ENCODE data around the gene DPYSL3.
"Not testable (repeated sequence)": the region's sequence is repeated elsewhere in the genome, so short reads cannot be mapped to it uniquely, and the experiment has no call there.

DPYSL3 gene

DNA sequence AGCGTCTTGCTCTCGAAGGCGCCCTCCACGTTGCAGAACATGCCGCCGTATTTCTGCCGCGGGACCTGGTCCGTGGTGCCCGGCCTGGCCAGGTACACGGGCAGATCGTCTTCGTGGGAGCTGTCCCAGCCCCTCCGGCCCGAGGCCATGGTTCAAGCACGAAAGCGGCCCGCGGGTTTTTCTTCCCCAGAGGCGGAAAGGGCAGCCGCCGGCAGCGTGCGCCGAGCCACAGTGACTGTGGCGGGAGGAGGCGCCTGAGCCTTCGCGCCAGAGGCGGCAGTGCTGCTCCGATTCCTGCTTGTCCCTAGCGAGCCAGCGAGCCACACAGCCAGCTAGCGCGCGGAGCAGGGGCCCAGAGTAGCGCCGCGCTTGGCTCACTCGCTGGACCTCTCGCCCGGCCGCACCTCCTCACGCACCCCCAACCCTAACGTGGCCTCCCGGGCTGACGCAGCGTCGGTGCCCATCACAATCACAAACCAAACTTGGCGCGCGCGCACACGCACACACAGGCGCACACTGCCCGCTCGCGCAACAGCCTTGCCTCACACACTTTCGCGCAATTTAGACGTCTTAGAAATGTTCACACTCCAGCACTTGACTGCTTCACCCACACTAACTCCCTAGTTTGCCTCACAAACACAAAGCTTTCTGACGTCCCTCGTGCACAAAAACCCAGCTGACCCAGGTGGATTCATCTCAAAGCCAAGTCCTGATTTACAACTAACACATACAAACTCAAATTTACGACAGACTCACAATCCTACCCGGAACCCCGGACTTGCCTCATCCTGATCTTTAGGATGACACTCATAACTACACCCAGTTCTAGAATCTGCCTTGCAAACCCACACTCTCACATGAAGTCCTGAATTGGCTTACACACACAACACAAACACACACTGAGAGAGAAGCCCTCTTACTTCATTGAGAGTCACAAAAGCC lies at the start of gene DPYSL3:
TSS of gene DPYSL3 (minus strand) at position 359 of the 942 bp plus-strand sequence. CDS start at position 149, 210 bp downstream.
- DNase-seq (ENCODE audit: low read depth in 2 of 3, low spot score in 1 of 3) = no peak

DNA sequence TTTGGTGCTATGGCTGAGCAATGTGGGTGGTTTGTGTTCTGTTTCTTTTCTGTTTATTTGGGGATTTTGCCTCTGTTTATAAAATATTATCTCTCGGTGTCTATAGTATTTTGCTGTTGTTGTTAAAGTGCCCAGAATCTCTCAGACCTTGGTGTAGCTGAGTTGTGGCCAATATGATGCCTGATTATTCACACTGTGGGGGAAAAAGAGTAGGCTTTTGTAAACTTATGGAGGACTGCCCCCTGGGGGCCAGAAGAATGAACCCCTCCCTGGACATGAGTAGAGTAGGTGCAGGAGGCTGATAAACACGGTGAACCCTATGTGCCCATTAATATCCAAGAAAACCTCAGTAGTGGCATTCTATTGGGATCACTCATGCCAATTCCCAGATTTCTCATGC lies 49.0 kb upstream of the DPYSL3 start:
- DNase-seq (ENCODE audit: low read depth in 2 of 3, low spot score in 1 of 3) = no peak

DNA sequence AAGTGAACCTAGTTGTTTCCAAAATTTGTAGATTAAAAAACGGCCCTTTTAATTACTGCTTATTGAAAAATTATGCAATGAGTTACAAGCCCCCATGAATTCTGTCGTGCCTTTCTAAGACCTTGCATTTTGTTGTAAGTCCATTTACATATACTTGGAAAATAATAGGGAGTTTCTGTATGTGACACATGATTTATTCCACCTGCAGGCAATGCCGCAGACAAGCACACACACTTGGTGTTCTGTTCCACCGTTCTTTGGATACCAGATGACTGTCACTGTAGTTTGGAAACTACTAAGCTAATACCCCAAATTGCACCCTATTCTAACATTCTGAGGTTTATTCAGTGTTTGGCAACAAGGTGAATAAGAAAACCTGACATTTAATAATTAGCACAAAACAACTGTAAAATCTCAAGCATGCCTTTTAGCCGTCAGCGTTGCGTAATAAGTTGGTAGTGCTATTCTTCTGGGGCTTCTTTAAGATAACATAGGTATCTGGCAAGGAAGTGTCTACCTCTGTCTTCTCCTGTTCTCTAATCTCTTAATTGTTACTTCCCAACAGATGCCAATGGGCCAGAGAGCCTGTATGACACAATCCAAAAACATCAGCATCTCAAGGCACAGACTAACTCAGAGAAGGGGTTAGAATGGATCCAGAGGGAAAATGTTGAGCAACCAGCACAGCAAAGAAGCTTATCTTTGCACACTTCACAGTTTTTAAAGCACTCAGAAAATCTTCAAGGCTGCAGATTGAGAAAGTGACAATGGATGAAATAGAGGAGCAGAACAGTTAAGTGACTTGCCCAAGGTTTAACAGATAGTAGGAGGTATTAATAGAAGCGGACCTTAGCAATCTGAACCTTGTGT lies 48.2 kb upstream of the DPYSL3 start:
- no peak for DNase-seq (ENCODE audit: low read depth in 2 of 3, low spot score in 1 of 3)

DNA sequence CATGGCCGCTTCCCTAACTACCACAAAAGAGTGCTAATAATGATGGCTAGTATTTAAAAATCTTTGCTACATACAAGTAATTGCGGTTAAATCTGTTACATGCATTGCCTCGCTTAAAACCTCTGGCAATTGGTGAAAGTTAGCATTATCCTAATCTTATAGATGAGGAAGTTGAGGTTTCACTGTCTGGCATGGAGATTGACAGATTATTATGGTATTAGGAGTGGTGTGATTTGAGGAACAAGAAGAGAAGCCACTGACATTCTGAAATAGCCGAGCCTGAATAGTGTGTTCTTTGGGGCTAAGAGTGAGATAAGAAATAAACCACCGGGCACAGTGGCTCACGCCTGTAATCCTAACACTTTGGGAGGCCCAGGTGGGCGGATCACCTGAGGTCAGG lies 45.3 kb upstream of the DPYSL3 start:
- no peak for DNase-seq (ENCODE audit: low read depth in 2 of 3, low spot score in 1 of 3)

DNA sequence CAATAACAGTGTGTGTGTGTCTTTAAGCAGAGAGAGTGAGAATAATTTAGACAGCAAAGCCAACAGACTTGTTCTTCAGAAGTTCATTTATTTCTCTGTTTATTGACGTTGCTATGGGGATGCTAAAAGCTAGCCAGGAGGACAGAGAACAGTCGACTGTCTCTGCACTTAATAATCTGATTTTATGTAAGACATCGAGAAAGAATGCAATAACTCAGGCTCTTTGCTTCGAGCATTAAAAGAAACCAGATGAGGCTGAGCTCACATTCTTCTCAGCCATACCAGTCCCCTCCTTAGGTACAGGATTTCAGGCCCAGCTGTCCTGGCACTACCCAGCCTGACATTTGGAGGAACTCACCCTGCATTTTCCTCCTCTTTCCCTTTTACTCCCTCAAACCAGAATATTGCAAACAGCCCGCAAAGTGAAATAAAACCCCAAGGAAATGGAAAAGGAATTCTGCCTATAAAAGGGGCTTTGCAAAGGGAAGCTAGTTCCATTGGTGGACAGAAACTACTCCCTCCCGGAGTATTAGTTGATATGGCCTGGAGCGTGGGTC lies 44.5 kb upstream of the DPYSL3 start:
- no peak for DNase-seq (ENCODE audit: low read depth in 2 of 3, low spot score in 1 of 3)

DNA sequence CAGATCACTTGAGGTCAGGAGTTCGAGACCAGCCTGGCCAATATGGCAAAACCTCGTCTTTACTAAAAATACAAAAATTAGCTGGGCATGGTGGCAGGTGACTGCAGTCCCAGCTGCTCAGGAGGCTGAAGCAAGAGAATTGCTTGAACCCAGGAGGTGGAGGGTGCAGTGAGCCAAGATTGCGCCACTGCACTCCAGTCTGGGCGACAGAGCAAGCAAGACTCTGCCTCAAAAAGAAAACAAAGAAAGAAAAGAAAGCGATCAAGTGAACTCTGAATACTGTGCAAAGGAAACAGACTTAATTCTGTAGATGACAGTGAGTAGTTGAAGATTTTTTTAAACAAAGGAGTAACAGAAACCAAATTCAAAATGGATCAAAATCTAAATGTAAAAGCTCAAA lies 43.9 kb upstream of the DPYSL3 start:
- DNase-seq (ENCODE audit: low read depth in 2 of 3, low spot score in 1 of 3) = not testable (repeated sequence)

DNA sequence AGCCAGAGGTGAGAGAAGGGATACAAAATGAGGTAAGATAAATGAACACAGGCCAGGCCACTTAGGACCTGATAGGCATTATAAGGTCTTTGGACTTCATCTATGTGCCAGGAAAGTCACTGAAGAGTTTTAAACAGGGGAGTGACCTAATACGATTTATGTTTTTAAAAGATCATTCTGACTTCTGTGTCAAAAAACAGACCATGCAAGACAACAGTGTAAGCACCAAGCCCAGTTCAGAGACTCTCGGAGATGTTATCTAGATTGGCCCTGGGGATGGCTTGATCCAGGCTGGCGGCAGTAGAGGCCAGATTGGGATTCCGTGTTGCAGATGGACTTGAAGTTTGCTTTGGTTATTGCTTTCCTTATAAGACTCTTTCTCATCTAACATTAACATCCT lies 43.0 kb upstream of the DPYSL3 start:
- DNase-seq (ENCODE audit: low read depth in 2 of 3, low spot score in 1 of 3) = no peak

DNA sequence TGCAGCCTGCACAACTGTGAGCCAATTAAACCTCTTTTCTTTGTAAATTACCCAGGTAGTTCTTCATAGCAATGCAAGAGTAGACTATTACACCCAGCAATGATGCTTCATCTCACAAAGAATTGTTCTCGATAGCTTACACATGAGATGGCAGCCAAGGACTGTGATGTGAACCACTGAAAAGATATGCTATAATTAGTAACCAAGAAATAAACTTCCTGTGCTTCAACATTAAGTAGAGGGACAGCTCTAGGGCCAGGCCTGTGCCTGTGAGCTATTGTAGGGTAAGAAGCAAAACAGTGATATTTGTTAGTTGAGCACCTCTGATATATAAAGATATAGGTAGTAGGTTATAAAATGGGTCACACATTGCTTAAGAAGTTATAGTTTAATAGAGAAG lies 41.8 kb upstream of the DPYSL3 start:
- no peak for DNase-seq (ENCODE audit: low read depth in 2 of 3, low spot score in 1 of 3)

DNA sequence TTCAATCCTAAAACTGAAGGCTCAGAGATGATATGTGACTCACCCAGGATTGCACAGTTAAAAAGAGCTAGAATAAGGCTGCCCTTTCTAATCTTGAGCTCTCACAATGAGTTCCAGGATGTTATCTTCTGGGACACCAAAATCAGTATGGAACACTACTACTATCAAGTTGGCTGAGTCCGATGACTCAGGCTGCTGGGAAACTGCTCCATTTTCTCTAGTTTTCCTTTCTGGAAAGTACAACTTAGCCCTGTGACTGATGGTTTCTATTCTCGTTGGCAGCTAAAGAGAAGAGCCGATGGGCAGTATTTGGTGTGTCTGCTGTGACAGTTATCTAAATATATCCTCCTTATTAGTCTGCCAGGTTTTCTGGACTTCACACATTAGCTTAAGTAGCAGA lies 37.9 kb upstream of the DPYSL3 start:
- DNase-seq (ENCODE audit: low read depth in 2 of 3, low spot score in 1 of 3) = no peak

DNA sequence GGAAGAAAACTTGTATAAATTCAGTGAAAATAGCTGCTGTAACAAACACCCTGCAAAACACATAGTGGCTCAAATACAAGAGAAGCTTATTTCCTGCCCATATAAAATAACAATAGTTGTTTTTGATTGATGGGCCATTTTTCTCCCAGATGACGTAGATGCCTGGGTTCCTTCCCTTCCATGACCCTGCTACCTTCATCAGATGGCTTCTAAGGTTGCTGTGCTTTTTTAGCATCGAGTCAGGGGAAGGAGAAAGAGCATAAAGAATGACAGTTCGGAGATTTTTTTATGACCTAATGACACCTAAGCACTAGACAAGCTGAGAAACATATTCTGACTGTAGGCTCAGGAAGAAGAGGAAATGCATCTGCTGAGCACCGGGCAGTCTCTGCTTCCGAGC lies 34.7 kb upstream of the DPYSL3 start:
- no peak for DNase-seq (ENCODE audit: low read depth in 2 of 3, low spot score in 1 of 3)

DNA sequence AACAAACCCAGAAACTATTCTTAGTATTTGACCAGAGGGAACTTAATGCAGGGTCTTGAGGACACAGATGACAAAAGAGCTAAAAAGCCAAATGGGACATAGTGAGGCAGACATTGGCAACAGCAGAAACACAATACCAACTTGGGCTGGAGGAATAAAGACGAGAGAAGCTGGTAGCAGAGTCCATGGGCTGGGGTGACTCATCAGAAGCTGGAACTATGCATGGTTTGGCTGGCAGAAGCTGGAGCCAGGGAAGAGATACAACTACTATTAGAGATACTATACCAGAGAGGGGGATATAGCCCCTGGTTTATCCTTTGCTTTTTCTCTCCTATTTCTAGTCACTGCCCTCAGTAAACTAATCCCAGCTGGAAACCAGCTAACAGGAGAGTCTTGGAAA lies 29.2 kb upstream of the DPYSL3 start:
- DNase-seq (ENCODE audit: low read depth in 2 of 3, low spot score in 1 of 3) = no peak

DNA sequence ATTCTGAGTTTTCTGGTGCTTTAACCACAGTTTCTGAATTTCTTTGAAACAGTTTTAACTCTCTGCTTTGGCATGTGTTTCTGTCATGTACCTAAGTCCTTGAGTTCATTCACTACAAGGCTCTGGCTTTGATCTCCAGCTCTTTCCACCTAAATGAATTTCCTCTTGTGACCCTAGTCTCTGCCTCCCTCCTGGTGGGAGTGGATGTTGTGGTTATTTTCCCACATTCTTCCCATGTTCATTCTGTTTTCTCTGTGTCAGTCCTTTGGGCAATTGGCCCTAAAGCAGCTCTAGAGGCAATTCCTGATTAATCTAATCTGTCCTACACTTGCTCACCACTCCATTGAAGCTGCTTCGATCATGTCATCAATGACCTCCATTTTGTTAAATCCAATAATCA lies 28.4 kb upstream of the DPYSL3 start:
- no peak for DNase-seq (ENCODE audit: low read depth in 2 of 3, low spot score in 1 of 3)

DNA sequence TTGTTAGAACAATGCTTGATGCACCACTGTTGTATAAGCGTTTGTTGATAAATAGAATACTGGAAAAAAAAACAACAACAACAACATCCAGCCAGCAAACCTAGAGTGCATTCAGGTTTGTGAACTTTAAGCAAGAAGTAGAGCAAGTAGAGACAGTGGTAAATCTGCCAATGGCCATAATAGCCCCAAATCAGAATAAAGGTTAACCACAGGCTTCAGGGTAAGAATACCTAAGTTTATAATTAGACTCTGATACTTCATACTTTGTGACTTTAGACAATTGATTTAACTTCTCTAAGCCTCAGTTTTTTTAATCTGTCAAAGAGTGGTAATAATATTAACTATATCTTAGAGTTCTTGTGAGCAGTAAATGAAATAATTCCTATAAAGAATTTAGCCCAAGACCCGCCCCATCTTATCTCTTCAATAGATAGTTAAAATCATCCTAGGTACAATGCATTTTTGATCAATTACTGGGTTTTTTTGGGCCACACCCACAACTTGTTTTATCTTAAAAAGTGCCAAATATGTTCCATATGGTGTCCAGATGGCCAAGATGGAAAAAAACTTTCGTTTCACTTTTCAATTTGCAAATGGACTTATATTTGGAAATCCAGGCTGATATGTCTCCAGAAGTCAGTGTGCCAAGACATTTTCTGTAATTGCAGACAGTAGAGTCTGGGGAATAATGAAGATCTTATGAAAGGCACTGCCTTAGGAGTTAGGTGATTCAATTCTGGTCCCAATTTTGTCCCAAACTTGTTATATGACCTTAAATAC lies 24.5 kb upstream of the DPYSL3 start:
- no peak for DNase-seq (ENCODE audit: low read depth in 2 of 3, low spot score in 1 of 3)

DNA sequence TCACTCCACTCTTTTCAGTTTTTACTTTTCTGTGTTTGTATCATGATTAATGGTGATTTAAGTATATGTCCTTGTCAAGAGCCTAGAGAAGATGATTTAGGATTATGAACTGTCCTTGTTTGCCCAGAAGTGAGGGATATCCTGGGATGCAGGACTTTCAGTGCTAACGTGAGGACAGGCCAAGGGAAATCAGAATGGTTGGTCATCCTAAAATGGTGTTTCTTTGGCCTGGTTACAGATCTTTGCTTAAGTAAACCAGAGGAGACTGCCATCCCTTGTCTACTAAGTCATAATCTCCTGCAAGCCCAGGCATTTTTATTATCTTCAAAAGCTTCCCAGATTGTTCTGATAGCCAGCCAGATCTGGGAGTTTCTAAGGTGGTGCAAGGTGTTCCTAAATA lies 22.3 kb upstream of the DPYSL3 start:
- DNase-seq (ENCODE audit: low read depth in 2 of 3, low spot score in 1 of 3) = no peak

DNA sequence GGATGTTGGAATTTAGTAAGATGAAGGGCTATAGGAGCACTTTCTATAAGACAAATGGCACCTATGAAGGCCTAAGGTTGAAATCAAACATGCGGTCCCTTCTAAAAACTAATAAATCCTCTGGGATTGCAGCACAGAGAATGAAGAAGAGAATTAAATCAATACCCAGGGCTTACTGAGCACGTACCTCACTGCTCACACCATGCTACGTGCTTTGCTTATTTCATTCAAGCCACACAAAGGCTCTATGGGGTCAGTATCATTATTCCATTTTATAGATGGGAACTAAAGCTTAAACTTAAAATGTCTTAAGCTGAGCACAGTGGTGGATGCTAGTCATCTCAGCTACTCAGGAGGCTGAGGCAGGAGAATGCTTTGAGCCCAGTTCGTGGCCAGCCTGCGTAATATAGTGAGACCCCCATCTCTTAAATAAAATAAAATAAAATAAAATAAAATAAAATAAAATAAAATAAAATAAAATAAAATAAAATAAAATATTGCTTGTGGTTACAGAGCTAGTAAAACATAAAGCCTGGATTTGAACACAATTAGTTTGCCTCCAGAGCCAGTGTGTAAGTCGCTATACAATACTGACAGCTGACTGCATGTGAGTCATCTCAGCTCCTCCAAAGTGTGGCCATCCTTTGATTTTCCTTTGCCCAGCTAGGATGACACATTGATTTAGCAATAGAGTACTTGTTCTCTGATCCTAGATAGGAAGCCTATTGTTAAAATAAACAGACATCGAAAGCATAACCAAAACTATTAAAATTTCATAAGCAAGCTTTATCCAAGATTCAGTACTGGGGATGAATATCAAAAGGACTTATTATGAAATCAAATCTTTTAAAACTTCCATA lies 20.9 kb upstream of the DPYSL3 start:
- no peak for DNase-seq (ENCODE audit: low read depth in 2 of 3, low spot score in 1 of 3)

DNA sequence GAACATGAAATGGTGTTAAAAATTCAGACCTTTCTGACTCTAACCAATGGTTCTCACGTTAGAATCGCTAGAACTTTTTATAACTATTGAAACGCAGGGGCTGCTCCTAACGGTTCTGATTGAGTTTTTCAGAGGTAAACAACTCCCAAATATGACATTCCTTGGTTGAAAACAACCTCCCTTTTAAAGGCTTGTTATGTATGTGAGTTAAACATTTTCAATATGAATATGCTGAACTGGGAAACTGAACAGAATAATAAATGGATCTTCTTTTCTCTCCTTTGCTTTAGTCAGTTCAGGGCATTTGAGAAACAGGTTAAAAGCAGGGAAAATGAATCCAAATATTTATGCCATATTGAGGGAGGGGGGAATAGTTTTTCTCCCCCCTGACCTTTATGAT lies 13.2 kb upstream of the DPYSL3 start:
- DNase-seq (ENCODE audit: low read depth in 2 of 3, low spot score in 1 of 3) = no peak

DNA sequence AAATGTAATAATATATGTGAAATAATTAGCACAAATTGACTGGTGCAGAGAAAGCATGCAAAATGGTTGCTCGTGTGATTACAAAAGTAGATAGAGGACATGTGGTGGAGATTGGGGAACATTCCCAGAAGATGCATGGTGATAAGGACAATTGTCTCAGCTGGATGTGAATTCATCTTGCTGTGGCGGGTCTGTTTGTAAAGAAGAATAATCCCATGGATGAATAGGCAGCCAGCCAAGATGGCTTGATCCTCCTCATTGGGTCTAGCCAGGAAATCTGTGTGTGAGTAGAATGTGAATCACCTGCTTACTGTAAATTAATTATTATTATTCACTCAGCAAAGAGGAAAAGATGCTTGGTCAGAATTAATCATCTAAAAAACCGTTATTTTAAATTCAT lies 12.6 kb upstream of the DPYSL3 start:
- no peak for DNase-seq (ENCODE audit: low read depth in 2 of 3, low spot score in 1 of 3)

DNA sequence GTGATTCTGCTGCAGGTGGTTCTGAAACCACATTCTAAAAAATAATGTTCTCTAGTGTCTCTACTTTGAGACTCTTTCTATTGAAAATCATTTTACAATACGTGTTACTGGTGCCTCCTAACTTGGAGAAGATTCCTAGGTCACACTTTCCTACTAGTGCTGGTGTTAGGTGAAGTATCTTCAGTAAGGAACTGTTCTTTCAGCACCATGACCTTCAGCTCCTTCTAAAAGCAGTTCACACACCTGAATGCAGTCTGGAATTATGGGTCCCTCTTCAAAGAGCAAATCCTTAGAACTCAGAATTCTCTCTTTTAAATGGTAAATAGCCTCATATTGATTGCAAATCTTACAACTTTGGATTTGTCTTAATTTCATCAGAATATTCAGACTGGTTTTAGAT lies 10.6 kb upstream of the DPYSL3 start:
- DNase-seq (ENCODE audit: low read depth in 2 of 3, low spot score in 1 of 3) = no peak

DNA sequence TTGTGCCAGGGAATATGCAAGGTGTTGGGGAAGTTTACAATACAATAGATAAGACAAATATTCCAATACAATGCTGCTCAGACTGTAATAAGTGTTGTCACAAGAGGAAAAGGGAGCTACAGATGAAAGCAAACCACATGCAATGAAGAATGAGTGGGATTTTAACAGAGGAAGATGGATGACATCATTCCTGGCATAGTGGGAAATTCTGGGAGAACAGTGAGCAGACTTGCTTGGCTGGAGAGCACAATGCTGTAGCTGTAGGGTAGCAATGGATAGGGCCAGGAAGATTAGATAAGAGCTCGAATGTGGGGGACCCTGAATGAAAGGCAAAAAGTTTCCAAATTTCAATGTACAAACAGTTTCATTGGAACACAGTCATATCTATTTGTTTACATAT lies 9.5 kb upstream of the DPYSL3 start:
- no peak for DNase-seq (ENCODE audit: low read depth in 2 of 3, low spot score in 1 of 3)

DNA sequence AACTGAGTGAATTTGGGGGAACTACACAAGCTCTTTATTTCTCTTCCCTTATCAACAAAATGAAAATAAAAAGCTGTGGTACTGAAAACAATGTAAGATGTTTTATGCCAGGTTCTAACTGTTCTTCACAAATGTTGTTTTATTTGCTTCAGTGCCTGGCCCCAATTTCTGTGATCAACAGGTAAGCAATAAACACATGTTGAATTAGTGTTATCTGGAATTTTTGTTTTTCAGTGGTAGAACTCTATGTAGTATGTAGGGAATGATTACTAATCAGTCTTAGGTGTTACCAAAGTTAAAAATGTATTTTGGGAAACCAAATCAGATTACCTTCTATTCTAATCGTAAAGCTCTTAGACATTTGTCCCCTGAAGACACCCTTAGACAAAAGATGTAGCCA lies 7.5 kb upstream of the DPYSL3 start:
- DNase-seq (ENCODE audit: low read depth in 2 of 3, low spot score in 1 of 3) = no peak

Measured in stimulated activated CD4-positive, alpha-beta T cell treated with anti-CD3 and anti-CD28 coated beads, Interleukin-12 subunit alpha, Interleukin-12 subunit beta, amount 100 ng/mL, for 48 hours (primary cell).